H1 (cell line): ENCODE data around the gene UBAP2.

Source experiments
- CTCF ChIP-seq, 3 experiments: IDR thresholded peaks; 1 replicate in 2 of 3; 2 replicates in 1 of 3; pipeline versions ENCODE4 v1.5.1 to v1.6.1; 2011; ENCODE audit warnings: low read length in 3 of 3, mild to moderate bottlenecking in 3 of 3, inconsistent platforms in 2 of 3, low read depth in 1 of 3, moderate library complexity in 1 of 3; ENCODE audit not compliant: insufficient read depth in 1 of 3; ENCODE audit errors: control extremely low read depth in 1 of 3
- EZH2 ChIP-seq: fragments of 200-600 bp; sonication (generic); IDR thresholded peaks from 2 replicates; pipeline ENCODE4 v1.7.1; 2012; ENCODE audit warnings: low read depth, mild to moderate bottlenecking, moderate library complexity, low read length, inconsistent platforms; ENCODE audit not compliant: severe bottlenecking
- GABPA ChIP-seq: IDR thresholded peaks from 2 replicates; pipeline ENCODE4 v1.6.1; 2011; ENCODE audit warnings: mild to moderate bottlenecking, low read length, moderate library complexity, borderline replicate concordance; ENCODE audit not compliant: insufficient read depth
- HDAC6 ChIP-seq: IDR thresholded peaks from one replicate; pipeline ENCODE4 v1.7.1; 2012; ENCODE audit warnings: low read depth, mild to moderate bottlenecking, inconsistent platforms, low read length, moderate library complexity
- POLR2A ChIP-seq, 2 experiments: IDR thresholded peaks; 1 replicate in 1 of 2; 2 replicates in 1 of 2; pipeline ENCODE4 v1.6.1; 2011; ENCODE audit warnings: low read depth in 2 of 2, low read length in 2 of 2, mild to moderate bottlenecking in 2 of 2; ENCODE audit errors: control extremely low read depth in 1 of 2
- POLR2AphosphoS5 ChIP-seq: IDR thresholded peaks from 2 replicates; pipeline ENCODE4 v1.6.1; 2011; ENCODE audit warnings: low read depth, low read length

DNA sequence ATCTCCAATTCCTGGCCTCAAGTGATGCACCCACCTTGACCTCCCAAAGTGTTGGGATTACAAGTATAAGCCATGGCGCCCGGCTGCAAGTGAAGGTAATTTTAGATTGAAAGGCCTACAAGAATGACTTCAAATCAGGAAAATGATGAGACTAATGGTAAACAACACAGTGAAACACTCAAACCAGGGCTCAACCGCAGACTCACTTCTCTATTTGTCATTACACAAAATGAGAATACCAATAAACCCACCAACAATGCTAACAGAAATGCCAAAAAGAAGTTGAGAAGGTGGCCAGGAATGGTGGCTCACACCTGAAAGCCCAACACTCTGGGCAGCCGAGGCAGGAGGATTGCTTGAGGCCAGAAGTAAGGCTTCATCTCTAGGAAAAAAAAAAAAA is 92.1 kb downstream of the UBAP2 start:
- TF ChIP-seq HDAC6 = no peak
- no peak for TF ChIP-seq GABPA
- no peak for TF ChIP-seq CTCF (IDR thresholded peaks at IDR 0.05; ENCODE audit: control extremely low read depth in 1 of 3, insufficient read depth in 1 of 3, low read depth in 1 of 3, low read length in 3 of 3)
- no peak for TF ChIP-seq POLR2AphosphoS5
- TF ChIP-seq EZH2 = no peak
- TF ChIP-seq POLR2A (IDR thresholded peaks at IDR 0.05; ENCODE audit: control extremely low read depth in 1 of 2, low read depth in 2 of 2, low read length in 2 of 2) = no peak
